ENCODE results near the gene HORMAD2.
A peak's percentile ranks its signal among the peaks of the same experiment; 100 is the strongest.

Gene HORMAD2

GRCh38 chr22:30044881-30045493 lies 35.3 kb upstream of the HORMAD2 start:
- H3K36me3 ChIP-seq (ENCODE audit: control insufficient read depth in 2 of 2, insufficient read depth in 1 of 2, low read length in 2 of 2) = no peaks in the 10 kb centered on the region
- TF ChIP-seq, protein P1, sequence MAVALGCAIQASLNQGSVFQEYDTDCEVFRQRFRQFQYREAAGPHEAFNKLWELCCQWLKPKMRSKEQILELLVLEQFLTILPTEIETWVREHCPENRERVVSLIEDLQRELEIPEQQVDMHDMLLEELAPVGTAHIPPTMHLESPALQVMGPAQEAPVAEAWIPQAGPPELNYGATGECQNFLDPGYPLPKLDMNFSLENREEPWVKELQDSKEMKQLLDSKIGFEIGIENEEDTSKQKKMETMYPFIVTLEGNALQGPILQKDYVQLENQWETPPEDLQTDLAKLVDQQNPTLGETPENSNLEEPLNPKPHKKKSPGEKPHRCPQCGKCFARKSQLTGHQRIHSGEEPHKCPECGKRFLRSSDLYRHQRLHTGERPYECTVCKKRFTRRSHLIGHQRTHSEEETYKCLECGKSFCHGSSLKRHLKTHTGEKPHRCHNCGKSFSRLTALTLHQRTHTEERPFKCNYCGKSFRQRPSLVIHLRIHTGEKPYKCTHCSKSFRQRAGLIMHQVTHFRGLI (tag by site-specific recombination; IDR thresholded peaks at IDR 0.05) = no peak
- TF ChIP-seq ZBTB8A (tag by site-specific recombination; IDR thresholded peaks at IDR 0.05) (no peak), ZFP69B (tag by site-specific recombination; IDR thresholded peaks at IDR 0.05) (no peak), ZNF561 (tag by site-specific recombination; IDR thresholded peaks at IDR 0.05; ENCODE audit: borderline replicate concordance) (no peak)
- H3K4me3 ChIP-seq (ENCODE audit: low read depth, low read length) = no peak overlapping the region
- ChIA-PET POLR2A (interaction anchor here (1.1 kb wide), 1 partner anchor 12 kb away, joined by 3 read pairs; no protein-coding TSS in a partner anchor), CTCF (interaction anchor here (0.9 kb wide), 1 partner anchor 355 kb away, joined by 3 read pairs; no protein-coding TSS in a partner anchor)
- peaks cover 21% of the 10 kb centered on the region for H3K4me1 ChIP-seq (ENCODE audit: control insufficient read depth, insufficient read depth, low read length)
- peak overlapping the region; percentile 4; the same call in 1 of the 2 replicates for H3K27ac ChIP-seq (ENCODE audit: extremely low read depth, low read depth, low read length)
- no peaks in the 10 kb centered on the region for H3K9me3 ChIP-seq (ENCODE audit: control insufficient read depth, insufficient read depth, low read depth, low read length)

GRCh38 chr22:30045494-30045887 lies 34.8 kb upstream of the HORMAD2 start:
- TF ChIP-seq, protein P1 (tag by site-specific recombination; IDR thresholded peaks at IDR 0.05) = no peak
- H3K4me3 ChIP-seq (ENCODE audit: low read depth, low read length) = no peak overlapping the region
- peak overlapping the region; percentile 4; the same call in 1 of the 2 replicates for H3K27ac ChIP-seq (ENCODE audit: extremely low read depth, low read depth, low read length)
- ChIA-PET POLR2A (no interaction called here), CTCF (no interaction called here)
- no peaks in the 10 kb centered on the region for H3K36me3 ChIP-seq (ENCODE audit: control insufficient read depth in 2 of 2, insufficient read depth in 1 of 2, low read length in 2 of 2)
- H3K9me3 ChIP-seq (ENCODE audit: control insufficient read depth, insufficient read depth, low read depth, low read length) = no peaks in the 10 kb centered on the region
- H3K4me1 ChIP-seq (ENCODE audit: control insufficient read depth, insufficient read depth, low read length) = peaks cover 21% of the 10 kb centered on the region

DNA sequence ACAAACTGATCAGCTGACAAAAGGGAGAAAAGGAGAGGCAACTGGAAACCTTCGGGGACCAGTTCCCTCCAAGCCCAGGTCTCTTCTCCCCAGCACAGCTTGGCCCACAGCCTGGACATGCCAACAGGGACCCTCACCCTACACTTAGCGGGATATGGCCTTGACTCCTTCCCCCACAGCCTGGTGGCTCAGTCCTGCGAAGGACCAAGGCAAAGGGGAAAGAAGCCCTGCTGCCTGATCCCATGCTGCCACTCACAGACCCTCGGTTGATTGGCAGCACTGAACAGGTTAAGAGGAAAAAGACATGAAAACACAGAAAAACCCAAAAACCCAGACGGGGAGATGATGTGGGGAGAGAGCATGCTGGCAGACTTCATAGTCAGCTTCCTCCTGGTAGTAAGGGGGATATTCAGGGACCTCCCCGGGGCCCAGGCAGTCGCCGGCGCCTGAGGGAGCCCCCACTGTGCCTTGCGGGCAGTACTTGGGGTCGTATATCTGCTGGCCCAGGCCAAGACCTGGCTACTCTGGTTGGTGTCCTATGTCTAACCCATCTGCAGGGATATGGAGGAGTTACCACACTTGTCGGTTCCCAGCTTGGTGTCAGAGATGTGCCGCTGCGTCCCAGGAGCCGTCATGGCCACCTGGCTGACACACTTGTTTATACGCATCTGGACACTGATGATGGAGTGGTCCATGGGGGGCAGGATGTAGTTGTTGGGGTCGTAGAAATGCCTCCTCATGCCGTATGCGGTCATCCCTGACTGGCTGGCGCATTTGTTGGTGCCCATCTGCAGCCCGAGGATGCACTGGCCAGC lies 34.2 kb upstream of the HORMAD2 start:
- ChIA-PET CTCF (interaction anchor here (1.3 kb wide), 1 partner anchor 42 kb away, joined by 5 read pairs; no protein-coding TSS in a partner anchor), POLR2A (no interaction called here)
- no peak for TF ChIP-seq ZNF501 (tag by site-specific recombination; IDR thresholded peaks at IDR 0.05)
- TF ChIP-seq, protein P2, sequence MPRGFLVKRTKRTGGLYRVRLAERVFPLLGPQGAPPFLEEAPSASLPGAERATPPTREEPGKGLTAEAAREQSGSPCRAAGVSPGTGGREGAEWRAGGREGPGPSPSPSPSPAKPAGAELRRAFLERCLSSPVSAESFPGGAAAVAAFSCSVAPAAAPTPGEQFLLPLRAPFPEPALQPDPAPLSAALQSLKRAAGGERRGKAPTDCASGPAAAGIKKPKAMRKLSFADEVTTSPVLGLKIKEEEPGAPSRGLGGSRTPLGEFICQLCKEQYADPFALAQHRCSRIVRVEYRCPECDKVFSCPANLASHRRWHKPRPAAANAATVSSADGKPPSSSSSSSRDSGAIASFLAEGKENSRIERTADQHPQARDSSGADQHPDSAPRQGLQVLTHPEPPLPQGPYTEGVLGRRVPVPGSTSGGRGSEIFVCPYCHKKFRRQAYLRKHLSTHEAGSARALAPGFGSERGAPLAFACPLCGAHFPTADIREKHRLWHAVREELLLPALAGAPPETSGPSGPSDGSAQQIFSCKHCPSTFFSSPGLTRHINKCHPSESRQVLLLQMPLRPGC (tag by site-specific recombination; IDR thresholded peaks at IDR 0.05) = no peak
- TF ChIP-seq ZNF768 (tag by site-specific recombination; IDR thresholded peaks at IDR 0.05) = no peak
- TF ChIP-seq ZFP3 (tag by site-specific recombination; IDR thresholded peaks at IDR 0.05; ENCODE audit: low read depth) = no peak
- no peak for TF ChIP-seq ZNF221 (tag by site-specific recombination; IDR thresholded peaks at IDR 0.05; ENCODE audit: borderline replicate concordance)
- TF ChIP-seq ZNF426 (tag by site-specific recombination; IDR thresholded peaks at IDR 0.05) = no peak
- TF ChIP-seq, protein P3, sequence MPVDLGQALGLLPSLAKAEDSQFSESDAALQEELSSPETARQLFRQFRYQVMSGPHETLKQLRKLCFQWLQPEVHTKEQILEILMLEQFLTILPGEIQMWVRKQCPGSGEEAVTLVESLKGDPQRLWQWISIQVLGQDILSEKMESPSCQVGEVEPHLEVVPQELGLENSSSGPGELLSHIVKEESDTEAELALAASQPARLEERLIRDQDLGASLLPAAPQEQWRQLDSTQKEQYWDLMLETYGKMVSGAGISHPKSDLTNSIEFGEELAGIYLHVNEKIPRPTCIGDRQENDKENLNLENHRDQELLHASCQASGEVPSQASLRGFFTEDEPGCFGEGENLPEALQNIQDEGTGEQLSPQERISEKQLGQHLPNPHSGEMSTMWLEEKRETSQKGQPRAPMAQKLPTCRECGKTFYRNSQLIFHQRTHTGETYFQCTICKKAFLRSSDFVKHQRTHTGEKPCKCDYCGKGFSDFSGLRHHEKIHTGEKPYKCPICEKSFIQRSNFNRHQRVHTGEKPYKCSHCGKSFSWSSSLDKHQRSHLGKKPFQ (tag by site-specific recombination; IDR thresholded peaks at IDR 0.05) = no peak
- no peak for TF ChIP-seq ZNF302 (tag by site-specific recombination; IDR thresholded peaks at IDR 0.05; ENCODE audit: low read depth)
- no peak for TF ChIP-seq SP7 (tag by site-specific recombination; IDR thresholded peaks at IDR 0.05)
- no peak for TF ChIP-seq ZNF624 (tag by site-specific recombination; IDR thresholded peaks at IDR 0.05)
- no peak for TF ChIP-seq SP2 (tag by site-specific recombination; IDR thresholded peaks at IDR 0.05)

More for the DNA sequence above, 34.2 kb upstream of the HORMAD2 start:
- Histone ChIP-seq H3K27ac (ENCODE audit: extremely low read depth, low read depth, low read length) (0 out of 2 replicates have a peak overlapping the region, but pooled peaks have one; percentile 4), H3K4me3 (ENCODE audit: low read depth, low read length) (no peak overlapping the region), H3K9me3 (ENCODE audit: control insufficient read depth, insufficient read depth, low read depth, low read length) (no peaks in the 10 kb centered on the region), H3K36me3 (ENCODE audit: control insufficient read depth in 2 of 2, insufficient read depth in 1 of 2, low read length in 2 of 2) (no peaks in the 10 kb centered on the region), H3K4me1 (ENCODE audit: control insufficient read depth, insufficient read depth, low read length) (peaks cover 21% of the 10 kb centered on the region)
